ENCODE results near the gene PDE6A.

The PDE6A gene

GRCh38 chr5:149944666-149945065 lies at the start of gene PDE6A:
Gene PDE6A (minus strand): TSS chr5:149944793. CDS start chr5:149944673, 120 bp downstream.
- TF ChIP-seq CTCF (IDR thresholded peaks at IDR 0.05; ENCODE audit: insufficient read depth, low read depth, low read length, missing control alignments), result no peak
- peak; percentile 27 for DNase-seq (ENCODE audit: low read depth)

GRCh38 chr5:149993471-149993870 lies 48.9 kb upstream of the PDE6A start:
- DNase-seq (ENCODE audit: low read depth), result no peak
- no peak overlapping the region for H3K4me3 ChIP-seq (ENCODE audit: low read length)
- TF ChIP-seq CTCF (IDR thresholded peaks at IDR 0.05; ENCODE audit: insufficient read depth, low read depth, low read length, missing control alignments), result no peak

More at GRCh38 chr5:149944666-149945065, at the start of gene PDE6A:
- H3K4me3 ChIP-seq (ENCODE audit: low read length), result no peak within 1 kb of the TSS

- no peak overlapping the region for H3K4me3 ChIP-seq (ENCODE audit: low read length)
- peak; percentile 82 for DNase-seq (ENCODE audit: low read depth)
- peak; percentile 96 for TF ChIP-seq CTCF (IDR thresholded peaks at IDR 0.05; ENCODE audit: insufficient read depth, low read depth, low read length, missing control alignments)
These were observed 46.2 kb upstream of the PDE6A start for GRCh38 chr5:149990518-149991376.

DNA sequence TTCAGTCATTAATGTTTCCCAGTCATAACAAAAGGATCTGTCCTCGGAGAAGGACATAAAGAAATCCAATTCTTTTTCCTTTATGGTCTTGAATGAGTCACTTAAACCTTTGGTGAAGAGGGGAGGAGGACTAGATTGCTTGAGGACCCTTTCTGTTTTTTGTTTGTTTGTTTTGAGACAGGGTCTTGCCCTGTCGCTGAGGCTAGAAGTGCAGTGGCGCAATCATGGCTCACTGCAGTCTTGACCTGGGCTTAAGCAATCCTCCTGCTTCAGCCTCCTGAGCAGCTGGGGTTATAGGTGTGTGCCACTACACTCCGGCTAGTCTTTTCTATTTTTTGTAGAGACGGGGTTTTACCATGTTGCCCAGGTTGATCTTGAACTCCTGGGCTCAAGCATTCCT lies 43.5 kb upstream of the PDE6A start:
- TF ChIP-seq CTCF (IDR thresholded peaks at IDR 0.05; ENCODE audit: insufficient read depth, low read depth, low read length, missing control alignments), result no peak
- DNase-seq (ENCODE audit: low read depth), result no peak
- H3K4me3 ChIP-seq (ENCODE audit: low read length), result no peak overlapping the region

- no peak for DNase-seq (ENCODE audit: low read depth)
- no peak overlapping the region for H3K4me3 ChIP-seq (ENCODE audit: low read length)
- TF ChIP-seq CTCF (IDR thresholded peaks at IDR 0.05; ENCODE audit: insufficient read depth, low read depth, low read length, missing control alignments), result no peak
These were observed 37.9 kb upstream of the PDE6A start for GRCh38 chr5:149982505-149982904.

DNA sequence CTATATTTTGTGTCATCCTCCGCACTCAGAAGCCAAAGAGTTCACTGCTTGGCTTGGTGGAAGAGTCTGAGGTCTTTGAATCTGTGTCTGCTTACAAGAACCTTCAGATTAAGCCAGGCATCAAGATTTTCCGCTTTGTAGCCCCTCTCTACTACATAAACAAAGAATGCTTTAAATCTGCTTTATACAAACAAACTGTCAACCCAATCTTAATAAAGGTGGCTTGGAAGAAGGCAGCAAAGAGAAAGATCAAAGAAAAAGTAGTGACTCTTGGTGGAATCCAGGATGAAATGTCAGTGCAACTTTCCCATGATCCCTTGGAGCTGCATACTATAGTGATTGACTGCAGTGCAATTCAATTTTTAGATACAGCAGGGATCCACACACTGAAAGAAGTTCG lies 36.6 kb upstream of the PDE6A start:
- no peak for DNase-seq (ENCODE audit: low read depth)
- H3K4me3 ChIP-seq (ENCODE audit: low read length), result no peak overlapping the region
- TF ChIP-seq CTCF (IDR thresholded peaks at IDR 0.05; ENCODE audit: insufficient read depth, low read depth, low read length, missing control alignments), result no peak

- H3K4me3 ChIP-seq (ENCODE audit: low read length), result no peak overlapping the region
- DNase-seq (ENCODE audit: low read depth), result no peak
- TF ChIP-seq CTCF (IDR thresholded peaks at IDR 0.05; ENCODE audit: insufficient read depth, low read depth, low read length, missing control alignments), result no peak
These were observed 35.3 kb upstream of the PDE6A start for GRCh38 chr5:149979896-149980295.
